Vagina (tissue), 2 donors: Measurements from ENCODE around the gene NELL1. TPM values are rescaled to one million over a fixed set of nuclear protein-coding genes. Genes with fewer than 3 reads are reported as not detected.

Source experiments
- DNase-seq, 2 donors: peaks; one replicate each; pipeline ENCODE4 v3.0.0-alpha.2; 2017; ENCODE audit errors: extremely low spot score in 2 of 2
- H3K27ac ChIP-seq: fragments of 200-600 bp; sonication (generic); one replicate; pipeline ENCODE4 v1.5.1; 2019
- H3K27me3 ChIP-seq: fragments of 200-600 bp; sonication (generic); one replicate; pipeline ENCODE4 v1.5.1; 2019
- H3K36me3 ChIP-seq, 2 donors: fragments of 200-600 bp; sonication (generic); one replicate each; pipeline ENCODE4 v1.5.1; 2017 to 2019
- H3K4me1 ChIP-seq: fragments of 200-600 bp; sonication (generic); one replicate; pipeline ENCODE4 v1.5.1; 2019
- H3K4me3 ChIP-seq, 2 donors: fragments of 200-600 bp; sonication (generic); 1 replicate in 1 of 2; 2 replicates in 1 of 2; pipeline ENCODE4 v1.5.1; 2016 to 2019
- H3K9me3 ChIP-seq: fragments of 200-600 bp; sonication (generic); one replicate; pipeline ENCODE4 v1.5.1; 2019
- CTCF ChIP-seq, 3 experiments: fragments of 450-650 bp in 2 of 3; fragments of 200-600 bp in 1 of 3; sonication (generic) in 1 of 3; IDR thresholded peaks; one replicate each; pipeline ENCODE4 v1.5.1; 2017 to 2019; ENCODE audit warnings: antibody characterized with exemption in 3 of 3, mild to moderate bottlenecking in 2 of 3, moderate library complexity in 2 of 3
- POLR2A ChIP-seq, 2 donors: fragments of 450-650 bp; IDR thresholded peaks; one replicate each; pipeline ENCODE4 v1.6.1; 2017; ENCODE audit warnings: antibody characterized with exemption in 2 of 2, mild to moderate bottlenecking in 2 of 2, moderate library complexity in 2 of 2
- POLR2AphosphoS5 ChIP-seq, 2 donors: sonication (generic); formaldehyde crosslinking; IDR thresholded peaks; one replicate each; pipeline ENCODE4 v1.9.0; 2017; ENCODE audit warnings: antibody characterized with exemption in 2 of 2, mild to moderate bottlenecking in 2 of 2, low read depth in 1 of 2; ENCODE audit not compliant: insufficient read depth in 1 of 2
- intact Hi-C: fragments of 100-400 bp; cut with DNase I; formaldehyde crosslinking; loops from one replicate; pipeline ENCODE4 v1.15.1; 2023
- total RNA-seq: library from RNA; depleted of rRNA; stranded (reverse); fragments of >200 nt; gene quantifications from one replicate; pipeline ENCODE4 v1.2.3, GENCODE V29; 2016

NELL1 gene
- total RNA-seq, 1 donor from 2014 or later, result 0.49 TPM

- no peak for TF ChIP-seq POLR2AphosphoS5 (IDR thresholded peaks at IDR 0.05; ENCODE audit: insufficient read depth in 1 of 2, low read depth in 1 of 2)
- TF ChIP-seq POLR2A (IDR thresholded peaks at IDR 0.05), result no peak
- TF ChIP-seq CTCF (IDR thresholded peaks at IDR 0.05), result no peak
- no peak for DNase-seq
- Histone ChIP-seq H3K36me3 (no peaks in the 10 kb centered on the region), H3K4me3 (no peak overlapping the region), H3K9me3 (no peaks in the 10 kb centered on the region), H3K27me3 (no peaks in the 10 kb centered on the region), H3K4me1 (no peaks in the 10 kb centered on the region), H3K27ac (no peak overlapping the region)
- intact Hi-C loops, result no loop called here
These were observed 70.2 kb downstream of the NELL1 start for GRCh38 chr11:20739577-20739976.

GRCh38 chr11:20754933-20755332, 85.5 kb downstream of the NELL1 start:
- H3K9me3 ChIP-seq, result no peaks in the 10 kb centered on the region
- no peak for DNase-seq
- intact Hi-C loops, result no loop called here
- H3K4me1 ChIP-seq, result no peaks in the 10 kb centered on the region
- no peak overlapping the region for H3K4me3 ChIP-seq
- H3K27ac ChIP-seq, result no peak overlapping the region
- H3K36me3 ChIP-seq, result no peaks in the 10 kb centered on the region
- no peaks in the 10 kb centered on the region for H3K27me3 ChIP-seq
- TF ChIP-seq POLR2A (IDR thresholded peaks at IDR 0.05) (no peak), CTCF (IDR thresholded peaks at IDR 0.05) (no peak), POLR2AphosphoS5 (IDR thresholded peaks at IDR 0.05; ENCODE audit: insufficient read depth in 1 of 2, low read depth in 1 of 2) (no peak)

- TF ChIP-seq POLR2AphosphoS5 (IDR thresholded peaks at IDR 0.05; ENCODE audit: insufficient read depth in 1 of 2, low read depth in 1 of 2) (no peak), CTCF (IDR thresholded peaks at IDR 0.05) (no peak), POLR2A (IDR thresholded peaks at IDR 0.05) (no peak)
- Histone ChIP-seq H3K9me3 (no peaks in the 10 kb centered on the region), H3K4me1 (no peaks in the 10 kb centered on the region), H3K27me3 (no peaks in the 10 kb centered on the region), H3K4me3 (no peak overlapping the region), H3K27ac (no peak overlapping the region), H3K36me3 (no peaks in the 10 kb centered on the region)
- intact Hi-C loops, result no loop called here
- DNase-seq, result no peak
These were observed 90.2 kb downstream of the NELL1 start for GRCh38 chr11:20759541-20759940.

GRCh38 chr11:20760811-20761210, 91.4 kb downstream of the NELL1 start:
- H3K36me3 ChIP-seq, result no peaks in the 10 kb centered on the region
- intact Hi-C loops, result no loop called here
- no peak overlapping the region for H3K4me3 ChIP-seq
- H3K27me3 ChIP-seq, result no peaks in the 10 kb centered on the region
- H3K4me1 ChIP-seq, result no peaks in the 10 kb centered on the region
- H3K27ac ChIP-seq, result no peak overlapping the region
- no peak for DNase-seq
- no peaks in the 10 kb centered on the region for H3K9me3 ChIP-seq
- TF ChIP-seq POLR2AphosphoS5 (IDR thresholded peaks at IDR 0.05; ENCODE audit: insufficient read depth in 1 of 2, low read depth in 1 of 2), result no peak
- TF ChIP-seq POLR2A (IDR thresholded peaks at IDR 0.05), result no peak
- TF ChIP-seq CTCF (IDR thresholded peaks at IDR 0.05), result no peak

- intact Hi-C loops, result no loop called here
- no peaks in the 10 kb centered on the region for H3K9me3 ChIP-seq
- no peaks in the 10 kb centered on the region for H3K27me3 ChIP-seq
- TF ChIP-seq CTCF (IDR thresholded peaks at IDR 0.05) (no peak), POLR2AphosphoS5 (IDR thresholded peaks at IDR 0.05; ENCODE audit: insufficient read depth in 1 of 2, low read depth in 1 of 2) (no peak), POLR2A (IDR thresholded peaks at IDR 0.05) (no peak)
- DNase-seq, result no peak
- no peaks in the 10 kb centered on the region for H3K4me1 ChIP-seq
- no peak overlapping the region for H3K4me3 ChIP-seq
- H3K36me3 ChIP-seq, result no peaks in the 10 kb centered on the region
- H3K27ac ChIP-seq, result no peak overlapping the region
These were observed 92.9 kb downstream of the NELL1 start for GRCh38 chr11:20762116-20762844.
